Medulla oblongata (tissue), 1 donor: Measurements from ENCODE around the gene RSPH10B2.
A peak's percentile ranks its signal among the peaks of the same experiment; 100 is the strongest.
"Not testable (repeated sequence)": the region's sequence is repeated elsewhere in the genome, so short reads cannot be mapped to it uniquely, and the experiment has no call there.

Source experiments
- DNase-seq: peaks from one replicate; pipeline ENCODE4 v3.0.0-alpha.2; 2015; ENCODE audit errors: extremely low spot score

The RSPH10B2 gene

DNA sequence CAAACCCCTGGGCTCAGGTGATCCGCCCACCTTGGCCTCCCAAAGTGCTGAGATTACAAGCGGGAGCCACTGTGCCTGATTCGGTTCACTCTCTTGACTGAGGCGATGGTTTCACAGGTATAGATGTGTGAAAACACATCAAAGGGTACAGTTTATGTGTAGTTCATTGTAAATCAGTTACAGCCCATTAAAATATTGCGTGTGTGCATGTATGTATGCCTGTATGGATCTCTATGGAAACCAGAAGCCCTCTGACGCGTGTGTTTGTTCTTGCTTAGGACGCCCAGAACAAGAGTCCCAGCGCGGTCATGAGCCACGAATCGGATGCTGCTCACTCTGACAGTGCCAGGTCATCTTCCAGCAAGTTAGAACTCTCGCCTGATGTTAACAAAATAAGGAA is 35.5 kb downstream of the RSPH10B2 start:
- not testable (repeated sequence) for DNase-seq

DNA sequence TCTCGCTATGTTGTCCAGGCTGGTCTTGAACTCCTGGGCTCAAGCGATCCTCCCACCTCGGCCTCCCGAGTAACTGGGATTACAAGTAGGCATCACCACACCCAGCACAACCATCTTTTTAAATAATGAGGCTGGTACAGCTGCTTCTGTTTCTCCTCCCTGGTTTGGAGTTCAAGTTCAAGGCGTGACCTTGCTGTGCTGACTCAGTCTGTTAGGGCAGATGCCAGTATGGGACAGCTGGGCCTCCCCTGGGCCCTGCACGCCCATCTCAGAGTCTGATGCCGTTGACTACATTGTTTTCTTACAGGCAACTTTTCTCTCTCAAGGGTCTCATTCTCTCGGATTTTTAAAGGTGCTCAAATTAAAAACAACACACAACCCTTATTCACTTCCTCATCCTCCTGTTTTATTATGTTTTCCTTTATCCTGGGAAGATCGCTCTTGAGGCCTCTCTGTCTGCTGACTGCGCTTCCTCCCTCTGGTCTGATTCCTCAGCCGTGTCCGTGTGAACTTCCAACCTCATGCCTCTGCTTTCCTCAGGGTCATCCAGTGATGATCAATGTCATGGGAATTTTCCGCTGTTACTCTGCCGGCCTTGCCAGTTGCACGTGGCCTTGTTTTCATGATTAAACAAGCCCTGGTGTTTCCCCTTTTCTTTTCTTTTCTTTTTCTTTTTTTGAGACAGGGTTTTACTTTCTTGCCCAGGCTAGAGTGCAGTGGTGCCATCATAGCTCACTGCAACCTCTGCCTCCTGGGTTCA is 38.4 kb downstream of the RSPH10B2 start:
- DNase-seq = not testable (repeated sequence)

- DNase-seq = not testable (repeated sequence)
Observed at GRCh38 chr7:6794276-6794675, 40.4 kb downstream of the RSPH10B2 start.

GRCh38 chr7:6797218-6797617 is 43.3 kb downstream of the RSPH10B2 start:
- DNase-seq = not testable (repeated sequence)

- DNase-seq = not testable (repeated sequence)
Observed at GRCh38 chr7:6798047-6798446, 44.1 kb downstream of the RSPH10B2 start.

GRCh38 chr7:6799887-6800286 is 46.0 kb downstream of the RSPH10B2 start:
- not testable (repeated sequence) for DNase-seq

- DNase-seq = not testable (repeated sequence)
Observed at GRCh38 chr7:6800331-6800730, 46.4 kb downstream of the RSPH10B2 start.

DNA sequence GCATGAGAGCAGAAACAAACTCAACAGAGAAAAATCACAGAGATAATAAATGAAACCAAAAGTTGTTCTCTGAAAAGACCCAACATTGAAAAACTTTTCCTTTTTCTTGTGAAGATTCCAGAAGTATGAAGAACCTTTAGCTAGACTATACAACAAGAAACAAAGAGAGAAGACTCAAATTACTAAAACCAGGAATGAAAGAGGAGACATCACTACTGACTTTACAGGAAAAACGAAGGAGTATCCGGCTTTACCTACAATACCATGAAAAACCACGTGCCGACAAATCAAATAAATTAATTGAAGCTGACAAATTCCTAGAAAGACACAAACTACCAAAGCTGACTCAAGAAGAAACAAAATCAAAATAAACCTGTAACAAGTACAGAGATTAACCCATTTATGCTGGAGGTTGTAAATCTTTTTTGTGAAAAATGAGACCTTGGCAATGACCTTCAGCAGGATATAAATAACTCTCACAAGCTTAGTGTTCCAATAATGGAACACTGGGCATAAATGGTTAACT is 53.6 kb downstream of the RSPH10B2 start:
- DNase-seq = not testable (repeated sequence)

DNA sequence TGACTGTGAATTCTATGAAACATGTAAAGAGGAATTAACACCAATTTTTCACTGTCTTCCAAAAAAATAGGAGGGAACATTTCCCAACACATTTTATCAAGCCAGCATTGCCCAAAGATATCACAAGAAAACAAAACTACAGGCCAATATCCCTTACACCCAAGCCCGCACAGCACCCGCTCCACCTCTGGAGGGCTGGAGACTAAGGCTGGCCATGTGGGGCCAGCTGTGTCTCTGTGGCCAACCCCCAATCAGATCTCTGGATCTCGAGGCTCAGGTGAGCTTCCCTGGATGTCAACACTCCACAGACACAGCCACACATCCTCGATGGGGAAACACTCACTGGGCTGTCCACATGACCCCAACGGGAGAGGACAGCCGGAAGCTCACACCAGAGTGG is 54.1 kb downstream of the RSPH10B2 start:
- not testable (repeated sequence) for DNase-seq

- DNase-seq = not testable (repeated sequence)
Observed at GRCh38 chr7:6813011-6813410, 59.1 kb downstream of the RSPH10B2 start.

DNA sequence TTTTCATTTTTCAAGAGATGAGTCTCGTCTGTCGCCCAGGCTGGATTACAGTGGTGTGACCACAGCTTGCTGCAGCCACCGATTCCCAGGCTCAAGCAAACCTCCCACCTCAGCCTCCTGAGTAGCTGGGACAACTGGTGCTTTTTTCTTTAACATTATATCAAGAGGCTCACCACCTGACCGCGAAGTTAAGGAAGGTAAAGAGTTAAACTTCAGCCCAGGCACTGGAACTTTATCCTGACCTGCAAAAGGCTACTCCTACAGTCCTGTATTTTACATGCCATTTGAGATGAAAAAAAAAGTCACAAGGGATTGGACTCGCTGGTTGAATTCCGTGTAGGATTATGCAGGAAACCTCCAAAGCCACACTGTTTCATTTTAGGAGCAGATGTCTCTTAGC is 61.6 kb downstream of the RSPH10B2 start:
- DNase-seq = not testable (repeated sequence)

GRCh38 chr7:6821622-6822021 is 67.7 kb downstream of the RSPH10B2 start:
- DNase-seq = not testable (repeated sequence)

DNA sequence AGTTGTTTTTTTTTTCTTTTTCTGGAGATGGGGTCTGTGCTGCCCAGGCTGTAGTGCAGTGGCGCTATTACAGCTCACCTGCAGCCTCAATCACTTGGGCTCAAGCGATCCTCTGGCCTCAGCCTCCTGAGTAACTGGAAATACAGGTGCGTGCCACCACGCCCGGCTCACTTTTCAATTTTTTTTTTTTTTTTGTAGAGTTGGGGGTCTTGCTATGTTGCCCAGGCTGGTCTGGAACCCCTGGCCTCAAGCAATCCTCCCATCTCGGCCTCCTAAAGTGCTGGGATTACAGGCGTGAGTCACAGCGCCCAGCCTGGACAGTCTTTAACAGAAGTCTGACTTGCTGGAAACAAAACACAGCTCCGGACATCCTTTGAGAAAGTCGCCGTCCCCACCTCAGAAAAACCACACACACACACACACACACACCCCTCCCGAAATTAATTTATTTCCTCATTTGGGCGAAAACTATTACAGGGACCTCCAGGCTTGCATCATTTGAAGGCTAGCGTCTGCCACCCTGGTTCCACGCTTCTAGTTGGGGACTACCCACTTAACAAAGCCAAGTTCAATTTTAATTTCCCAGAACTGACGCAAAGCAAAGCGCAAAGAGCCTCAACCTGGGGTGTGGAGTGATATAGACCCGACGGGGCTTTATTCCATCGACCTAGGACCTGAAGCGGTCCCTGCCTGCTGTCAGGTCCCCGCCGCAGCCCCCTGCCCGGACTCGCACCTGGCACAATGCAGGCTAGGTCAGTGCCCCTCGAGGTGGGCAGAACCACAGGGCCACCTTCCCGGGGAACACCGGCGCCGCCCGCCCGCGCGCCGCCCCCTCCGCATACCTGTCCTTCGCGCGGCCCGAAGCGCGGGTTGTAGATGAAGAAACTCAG is 71.6 kb downstream of the RSPH10B2 start:
- DNase-seq = not testable (repeated sequence)

DNA sequence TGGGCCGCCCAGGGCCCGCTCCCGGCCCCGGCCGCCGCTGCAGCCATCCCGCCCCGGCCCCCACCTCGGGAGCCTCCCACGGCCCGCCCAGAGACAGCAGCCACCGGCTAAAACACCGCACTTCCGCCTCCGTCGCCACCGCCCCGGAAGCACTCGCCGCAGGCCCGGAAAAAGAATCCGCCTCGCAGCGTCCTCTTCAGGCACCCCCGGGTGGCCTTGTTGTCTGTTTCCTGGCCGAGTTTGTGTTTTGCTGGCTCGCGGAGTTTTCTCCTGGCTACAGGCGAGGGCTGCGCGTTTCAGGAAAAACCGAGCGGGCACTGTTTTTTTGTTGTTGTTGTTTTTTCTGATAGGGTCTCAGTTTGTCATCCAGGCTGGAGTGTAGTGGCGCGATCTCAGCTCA is 72.2 kb downstream of the RSPH10B2 start, which contains the start of gene CCZ1B:
Gene CCZ1B, minus strand, starts transcription at position 125 of the 400 bp plus-strand sequence. Its CDS starts 78 bp downstream, at position 47.
- DNase-seq = peak; percentile 72

DNA sequence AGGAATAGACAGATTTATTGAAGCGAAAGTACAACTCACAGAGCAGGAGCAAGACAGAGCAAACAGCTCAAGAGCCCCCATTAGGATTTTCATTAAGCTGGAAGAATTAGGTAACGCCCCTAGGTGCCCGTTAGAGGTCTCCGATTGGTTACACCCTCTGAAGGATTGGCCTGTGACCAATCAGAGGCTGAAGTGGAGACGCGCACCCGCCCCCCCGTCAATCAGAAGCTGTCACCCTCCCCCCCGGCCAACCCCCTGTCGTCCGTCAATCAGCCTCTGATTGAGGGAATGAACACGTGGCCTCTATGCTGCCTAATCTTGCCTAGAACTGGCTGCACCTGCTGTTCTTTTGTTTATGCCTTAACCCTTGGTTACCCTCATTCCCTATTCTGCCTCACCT is 73.3 kb downstream of the RSPH10B2 start:
- DNase-seq = peak; percentile 4

DNA sequence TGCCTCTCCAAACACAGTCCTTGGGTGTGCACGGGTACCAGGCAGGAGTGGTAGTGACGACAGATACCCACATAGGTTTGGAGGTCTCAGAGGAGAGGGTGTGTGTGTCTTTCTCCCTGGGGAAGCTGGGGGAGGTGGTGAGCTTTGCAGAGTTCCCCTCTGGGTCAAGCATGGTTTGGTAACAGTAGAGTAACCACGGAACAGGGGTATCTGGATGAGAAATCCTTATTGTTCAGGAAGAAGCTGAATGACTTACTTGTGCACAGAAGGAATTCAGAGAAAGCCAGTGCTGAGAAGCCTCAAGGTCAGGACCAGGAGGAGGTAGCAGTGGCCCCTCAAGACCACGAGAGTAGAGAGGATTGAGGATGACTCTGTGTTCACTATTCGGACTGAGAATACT is 75.7 kb downstream of the RSPH10B2 start:
- DNase-seq = not testable (repeated sequence)

DNA sequence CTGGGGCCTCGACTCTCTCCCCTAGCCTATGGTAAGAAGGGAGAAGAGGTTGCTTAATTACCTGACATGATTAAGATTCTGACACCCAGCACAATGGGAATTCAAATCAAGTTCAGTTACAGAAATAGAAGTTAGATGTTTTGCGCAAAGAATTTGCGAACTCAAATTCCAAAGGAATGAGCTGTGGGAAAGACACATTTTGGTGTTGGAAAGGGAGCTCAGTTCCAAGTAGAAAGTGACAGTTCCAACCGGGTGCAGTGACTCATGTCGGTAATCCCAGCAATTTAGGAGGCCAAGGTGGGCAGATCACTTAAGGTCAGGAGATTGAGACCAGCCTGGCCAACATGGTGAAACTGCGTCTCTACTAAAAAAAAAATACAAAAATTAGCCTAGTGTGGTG is 76.1 kb downstream of the RSPH10B2 start:
- not testable (repeated sequence) for DNase-seq

DNA sequence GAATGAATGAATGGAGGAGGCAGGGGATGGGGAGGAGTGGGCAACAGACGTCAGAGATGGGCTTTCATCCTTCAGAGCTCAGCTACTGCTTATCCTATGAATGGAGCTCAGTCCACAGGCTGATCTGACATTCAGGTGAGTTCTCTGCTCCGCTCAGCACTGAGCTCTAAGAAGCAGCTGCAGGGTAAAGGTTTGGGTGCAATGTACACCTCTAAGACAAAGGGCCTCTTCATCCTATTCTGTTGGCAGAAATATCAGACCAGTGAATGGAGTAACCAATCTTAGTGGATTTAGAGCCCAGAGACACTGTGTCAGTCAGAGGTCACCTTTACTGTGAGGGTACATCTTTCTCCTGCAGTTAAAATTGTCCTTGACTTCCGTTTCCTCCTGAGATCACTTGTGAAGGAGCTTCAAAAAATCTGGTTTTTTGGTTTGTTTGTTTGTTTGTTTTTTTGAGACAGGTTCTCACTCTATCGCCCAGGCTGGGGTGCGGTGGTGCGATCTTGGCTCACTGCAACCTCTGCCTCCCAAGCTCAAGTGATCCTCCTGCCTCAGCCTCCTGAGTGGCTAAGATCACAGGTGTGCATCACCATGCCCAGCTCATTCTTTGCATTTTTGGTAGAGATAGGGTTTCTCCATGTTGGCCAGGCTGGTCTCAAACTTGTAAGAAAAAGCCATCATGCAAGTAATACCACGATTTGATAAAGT is 77.3 kb downstream of the RSPH10B2 start:
- DNase-seq = no peak

DNA sequence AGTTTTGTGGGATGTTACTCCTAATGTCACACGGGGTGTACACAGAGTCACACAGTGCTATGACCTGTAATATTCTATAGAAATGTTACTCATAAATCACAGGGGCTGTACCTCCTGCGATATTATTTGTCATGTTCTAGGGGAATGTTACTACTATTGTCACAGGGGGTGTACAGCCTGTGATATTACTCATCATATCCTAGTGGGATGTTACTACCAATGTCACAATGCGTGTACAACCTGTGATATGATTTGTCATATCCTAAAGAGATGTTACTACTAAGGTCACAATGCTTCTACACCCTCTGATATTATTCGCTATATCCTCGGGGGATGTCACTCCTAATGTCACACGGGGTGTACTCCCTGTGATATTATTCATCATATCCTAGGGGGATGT is 79.7 kb downstream of the RSPH10B2 start:
- no peak for DNase-seq

DNA sequence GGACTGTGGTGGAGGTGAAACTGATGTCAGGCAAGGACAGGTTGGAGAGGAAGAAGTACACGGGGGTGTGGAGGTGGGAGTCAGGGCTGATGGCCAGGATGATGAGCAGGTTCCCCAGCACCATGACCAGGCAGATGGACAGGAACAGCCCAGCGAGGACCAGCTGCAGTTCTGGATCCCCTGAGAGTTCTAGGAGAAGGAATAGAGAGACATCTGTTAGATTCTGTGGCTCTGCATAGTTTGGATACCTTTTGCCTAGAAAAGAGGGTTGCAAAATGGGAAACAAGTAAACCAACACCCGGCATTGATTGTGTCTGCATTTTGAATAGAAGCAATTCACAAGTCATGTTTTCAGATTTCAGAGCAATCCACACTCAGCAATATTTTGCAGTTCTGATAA is 81.6 kb downstream of the RSPH10B2 start:
- not testable (repeated sequence) for DNase-seq

DNA sequence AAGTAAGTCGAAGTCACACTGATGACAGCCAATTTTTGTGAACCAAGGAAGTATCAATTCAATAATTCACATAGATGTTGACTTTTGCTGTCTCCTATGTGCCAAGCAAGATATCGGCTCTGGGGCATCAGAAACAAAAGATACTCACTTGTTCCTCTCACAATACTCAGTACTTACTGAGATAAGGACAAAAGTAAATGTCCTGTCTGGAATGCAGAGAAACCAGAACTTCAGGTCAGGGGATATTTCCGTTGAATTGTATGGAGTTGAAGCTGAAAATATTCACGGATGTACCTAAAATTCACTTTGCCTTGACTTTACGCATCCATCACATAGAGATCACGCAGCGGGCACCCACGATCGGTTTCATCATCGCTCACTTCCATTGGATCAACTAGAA is 83.2 kb downstream of the RSPH10B2 start:
- DNase-seq = not testable (repeated sequence)
